ENCODE measurements around the gene EMC7.

DNA sequence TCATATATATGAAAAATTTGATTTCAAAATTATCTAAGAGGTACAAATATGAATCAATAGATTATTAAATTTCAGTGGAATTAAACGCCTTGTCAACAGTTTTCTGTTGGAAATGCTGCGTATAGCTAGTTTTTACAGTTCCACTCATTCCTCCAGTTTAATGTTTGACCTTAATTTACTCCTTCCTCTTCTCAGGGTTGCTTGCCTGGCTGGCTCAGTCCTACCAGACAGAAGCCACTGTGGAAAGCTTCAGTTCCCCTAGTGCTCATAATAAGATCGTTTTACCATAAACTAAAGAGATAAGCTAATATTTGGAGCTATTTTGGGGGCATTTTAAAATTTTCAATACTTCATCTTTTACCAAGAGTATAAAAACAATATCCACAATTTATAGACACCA lies 22.8 kb downstream of the EMC7 start:
- TF ChIP-seq, protein P1, sequence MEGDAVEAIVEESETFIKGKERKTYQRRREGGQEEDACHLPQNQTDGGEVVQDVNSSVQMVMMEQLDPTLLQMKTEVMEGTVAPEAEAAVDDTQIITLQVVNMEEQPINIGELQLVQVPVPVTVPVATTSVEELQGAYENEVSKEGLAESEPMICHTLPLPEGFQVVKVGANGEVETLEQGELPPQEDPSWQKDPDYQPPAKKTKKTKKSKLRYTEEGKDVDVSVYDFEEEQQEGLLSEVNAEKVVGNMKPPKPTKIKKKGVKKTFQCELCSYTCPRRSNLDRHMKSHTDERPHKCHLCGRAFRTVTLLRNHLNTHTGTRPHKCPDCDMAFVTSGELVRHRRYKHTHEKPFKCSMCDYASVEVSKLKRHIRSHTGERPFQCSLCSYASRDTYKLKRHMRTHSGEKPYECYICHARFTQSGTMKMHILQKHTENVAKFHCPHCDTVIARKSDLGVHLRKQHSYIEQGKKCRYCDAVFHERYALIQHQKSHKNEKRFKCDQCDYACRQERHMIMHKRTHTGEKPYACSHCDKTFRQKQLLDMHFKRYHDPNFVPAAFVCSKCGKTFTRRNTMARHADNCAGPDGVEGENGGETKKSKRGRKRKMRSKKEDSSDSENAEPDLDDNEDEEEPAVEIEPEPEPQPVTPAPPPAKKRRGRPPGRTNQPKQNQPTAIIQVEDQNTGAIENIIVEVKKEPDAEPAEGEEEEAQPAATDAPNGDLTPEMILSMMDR (IDR thresholded peaks at IDR 0.05) = no peak
- TF ChIP-seq POLR2A (IDR thresholded peaks at IDR 0.05) = no peak
- no peak for TF ChIP-seq EP300 (IDR thresholded peaks at IDR 0.05)
